Type B pancreatic cell (in vitro differentiated cells): ENCODE measurements around the gene OPN1LW. TPM values are rescaled to one million over a fixed set of nuclear protein-coding genes. Genes with fewer than 3 reads are reported as not detected.

Experiments used
- DNase-seq: peaks from one replicate; pipeline ENCODE4 v3.0.0; 2021; ENCODE audit warnings: mixed read lengths; ENCODE audit not compliant: unreplicated experiment; ENCODE audit errors: extremely low spot score
- H3K27ac Mint-ChIP-seq: 2 replicates; pipeline ENCODE4 v1.8.0; 2021; ENCODE audit warnings: mild to moderate bottlenecking, mixed read lengths
- H3K27me3 Mint-ChIP-seq: 2 replicates; pipeline ENCODE4 v1.8.0; 2021; ENCODE audit warnings: mixed read lengths
- H3K36me3 Mint-ChIP-seq: 2 replicates; pipeline ENCODE4 v1.8.0; 2021; ENCODE audit warnings: mixed read lengths
- H3K4me1 Mint-ChIP-seq: one replicate; pipeline ENCODE4 v1.8.0; 2021; ENCODE audit warnings: mixed read lengths; ENCODE audit not compliant: unreplicated experiment
- H3K4me3 Mint-ChIP-seq: 2 replicates; pipeline ENCODE4 v1.8.0; 2021; ENCODE audit warnings: mild to moderate bottlenecking, mixed read lengths
- H3K9me3 Mint-ChIP-seq: 2 replicates; pipeline ENCODE4 v1.8.0; 2021; ENCODE audit warnings: mixed read lengths
- total RNA-seq: library from RNA; stranded (reverse); gene quantifications from 2 replicates; pipeline ENCODE4 v1.2.1, GENCODE V29; 2021; ENCODE audit warnings: low replicate concordance
- TF ChIP-seq, protein P1 (sequence below): fragments of 200-600 bp; sonication (generic); conservative IDR thresholded peaks from 2 replicates; pipeline ENCODE4 v1.5.0; 2021; ENCODE audit warnings: antibody characterized with exemption, mild to moderate bottlenecking

OPN1LW gene
- total RNA-seq, 1 donor from 2014 or later, result not detected

DNA sequence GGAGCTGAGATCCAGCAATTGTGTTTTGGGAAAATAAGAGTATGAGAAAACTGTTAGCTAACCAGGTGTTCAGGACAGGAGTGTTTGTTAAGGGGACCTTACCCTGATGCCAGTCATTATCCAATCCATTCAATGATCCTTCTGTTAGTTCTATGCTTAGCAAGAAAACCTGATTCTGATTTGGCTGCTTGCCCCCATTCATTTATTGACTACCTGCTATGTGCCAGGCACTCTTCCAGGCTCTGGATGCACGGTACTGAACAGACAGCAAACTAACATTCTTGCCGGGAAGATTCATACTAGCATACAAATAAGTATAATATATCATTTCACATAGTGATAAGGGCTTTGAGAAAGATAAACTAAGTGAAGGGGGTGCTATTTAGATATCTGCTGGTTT lies 45.5 kb upstream of the OPN1LW start:
- Mint-ChIP-seq H3K4me3 (peak overlapping the region; percentile 80), H3K27ac (no peak overlapping the region), H3K27me3 (no peaks in the 10 kb centered on the region), H3K4me1 (peaks cover 28% of the 10 kb centered on the region), H3K36me3 (no peaks in the 10 kb centered on the region), H3K9me3 (no peaks in the 10 kb centered on the region)
- TF ChIP-seq, protein P1, sequence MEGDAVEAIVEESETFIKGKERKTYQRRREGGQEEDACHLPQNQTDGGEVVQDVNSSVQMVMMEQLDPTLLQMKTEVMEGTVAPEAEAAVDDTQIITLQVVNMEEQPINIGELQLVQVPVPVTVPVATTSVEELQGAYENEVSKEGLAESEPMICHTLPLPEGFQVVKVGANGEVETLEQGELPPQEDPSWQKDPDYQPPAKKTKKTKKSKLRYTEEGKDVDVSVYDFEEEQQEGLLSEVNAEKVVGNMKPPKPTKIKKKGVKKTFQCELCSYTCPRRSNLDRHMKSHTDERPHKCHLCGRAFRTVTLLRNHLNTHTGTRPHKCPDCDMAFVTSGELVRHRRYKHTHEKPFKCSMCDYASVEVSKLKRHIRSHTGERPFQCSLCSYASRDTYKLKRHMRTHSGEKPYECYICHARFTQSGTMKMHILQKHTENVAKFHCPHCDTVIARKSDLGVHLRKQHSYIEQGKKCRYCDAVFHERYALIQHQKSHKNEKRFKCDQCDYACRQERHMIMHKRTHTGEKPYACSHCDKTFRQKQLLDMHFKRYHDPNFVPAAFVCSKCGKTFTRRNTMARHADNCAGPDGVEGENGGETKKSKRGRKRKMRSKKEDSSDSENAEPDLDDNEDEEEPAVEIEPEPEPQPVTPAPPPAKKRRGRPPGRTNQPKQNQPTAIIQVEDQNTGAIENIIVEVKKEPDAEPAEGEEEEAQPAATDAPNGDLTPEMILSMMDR, result no peak
- DNase-seq, result no peak

GRCh38 chrX:154113729-154114128 lies 30.3 kb upstream of the OPN1LW start:
- Mint-ChIP-seq H3K4me1 (peaks cover 6% of the 10 kb centered on the region), H3K4me3 (no peak overlapping the region), H3K27me3 (no peaks in the 10 kb centered on the region), H3K36me3 (no peaks in the 10 kb centered on the region), H3K27ac (no peak overlapping the region), H3K9me3 (peaks cover 4% of the 10 kb centered on the region)
- TF ChIP-seq, protein P1, result no peak
- DNase-seq, result no peak

GRCh38 chrX:154114652-154115051 lies 29.4 kb upstream of the OPN1LW start:
- Mint-ChIP-seq H3K9me3 (peaks cover 4% of the 10 kb centered on the region), H3K27me3 (no peaks in the 10 kb centered on the region), H3K4me3 (no peak overlapping the region), H3K36me3 (no peaks in the 10 kb centered on the region), H3K27ac (no peak overlapping the region), H3K4me1 (peaks cover 6% of the 10 kb centered on the region)
- TF ChIP-seq, protein P1, result no peak
- no peak for DNase-seq

DNA sequence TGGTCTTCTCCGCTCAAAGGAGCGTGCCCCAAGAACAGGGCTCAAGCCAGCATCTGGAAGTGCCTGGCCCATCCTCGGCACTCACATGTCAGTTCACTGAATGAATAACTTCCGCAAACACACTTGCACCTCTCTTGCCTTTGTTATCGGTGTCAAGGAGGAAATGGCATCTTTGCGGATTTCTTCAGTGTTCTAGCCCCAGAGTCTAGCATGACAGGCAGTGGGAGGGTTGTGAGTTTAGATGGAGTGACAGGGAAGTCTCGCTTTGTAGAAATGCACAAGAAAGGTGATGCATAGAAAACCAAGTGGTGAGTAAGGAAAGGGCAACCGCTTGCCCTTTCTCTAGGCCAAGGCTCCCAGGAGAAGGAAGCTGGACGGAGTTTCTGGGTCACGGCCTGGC lies 29.0 kb upstream of the OPN1LW start:
- Mint-ChIP-seq H3K36me3 (no peaks in the 10 kb centered on the region), H3K4me3 (no peak overlapping the region), H3K27me3 (no peaks in the 10 kb centered on the region), H3K4me1 (peaks cover 6% of the 10 kb centered on the region), H3K27ac (no peak overlapping the region), H3K9me3 (peaks cover 6% of the 10 kb centered on the region)
- DNase-seq, result no peak
- TF ChIP-seq, protein P1, result no peak

DNA sequence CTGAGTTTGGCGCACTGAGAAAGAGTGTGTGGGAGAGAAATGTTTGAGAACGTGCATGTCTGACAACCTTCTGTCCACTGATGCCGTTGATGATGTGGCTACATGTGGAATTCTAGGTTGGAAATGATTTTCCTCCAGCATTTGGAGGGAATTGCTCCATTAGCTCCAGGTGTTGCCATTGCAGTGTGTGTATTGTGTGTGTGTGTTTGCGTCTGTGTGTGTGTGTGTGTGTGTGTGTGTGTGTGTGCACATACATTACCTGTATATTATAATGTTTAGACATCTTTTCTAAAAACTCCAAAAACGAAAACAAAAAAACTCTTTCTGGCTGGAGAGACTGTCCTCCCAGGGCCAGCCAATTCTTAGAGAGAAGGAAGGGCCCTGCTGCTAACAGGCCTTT lies 28.3 kb upstream of the OPN1LW start:
- no peak for DNase-seq
- H3K27me3 Mint-ChIP-seq, result no peaks in the 10 kb centered on the region
- TF ChIP-seq, protein P1, result no peak
- peaks cover 6% of the 10 kb centered on the region for H3K4me1 Mint-ChIP-seq
- H3K4me3 Mint-ChIP-seq, result no peak overlapping the region
- H3K9me3 Mint-ChIP-seq, result peaks cover 12% of the 10 kb centered on the region
- H3K36me3 Mint-ChIP-seq, result no peaks in the 10 kb centered on the region
- no peak overlapping the region for H3K27ac Mint-ChIP-seq
